Endothelial cell of umbilical vein (primary cell): Measurements from ENCODE around the gene TMPRSS13.
"Not testable (repeated sequence)": the region's sequence is repeated elsewhere in the genome, so short reads cannot be mapped to it uniquely, and the experiment has no call there.

Experiments
- CTCF ChIP-seq, 2 donors: IDR thresholded peaks; 1 replicate in 1 of 2; 2 replicates in 1 of 2; pipeline ENCODE4 v1.5.1; 2011; ENCODE audit warnings: low read length in 2 of 2, mild to moderate bottlenecking in 2 of 2, moderate library complexity in 2 of 2, control low read depth in 1 of 2, inconsistent platforms in 1 of 2, low read depth in 1 of 2; ENCODE audit not compliant: insufficient read depth in 1 of 2; ENCODE audit errors: extremely low read depth in 1 of 2
- POLR2A ChIP-seq: IDR thresholded peaks from 2 replicates; pipeline ENCODE4 v1.6.1; 2012; ENCODE audit warnings: low read depth, mild to moderate bottlenecking, control low read depth, low read length
- POLR2AphosphoS5 ChIP-seq: IDR thresholded peaks from 2 replicates; pipeline ENCODE4 v1.6.1; 2012; ENCODE audit warnings: low read depth, mild to moderate bottlenecking, control low read depth, low read length, moderate library complexity; ENCODE audit not compliant: insufficient read depth

GRCh38 chr11:117948466-117948865 lies 19.3 kb upstream of the TMPRSS13 start:
- not testable (repeated sequence) for TF ChIP-seq CTCF (IDR thresholded peaks at IDR 0.05; ENCODE audit: extremely low read depth in 1 of 2, insufficient read depth in 1 of 2, low read depth in 1 of 2, low read length in 2 of 2); POLR2AphosphoS5; POLR2A
